Liver (tissue), 9 donors: Measurements from ENCODE around the gene COL21A1. TPM values are rescaled to one million over a fixed set of nuclear protein-coding genes. Genes with fewer than 3 reads are reported as not detected.

Experiments used
- DNase-seq: peaks from one replicate; pipeline ENCODE4 v3.0.0-alpha.2; 2017; ENCODE audit warnings: low spot score
- H3K27ac ChIP-seq, 2 donors: one replicate each; pipeline ENCODE4 v1.7.0; 2013; ENCODE audit warnings: inconsistent platforms in 2 of 2, low read length in 2 of 2, control low read depth in 1 of 2, low read depth in 1 of 2, mild to moderate bottlenecking in 1 of 2
- H3K27me3 ChIP-seq, 4 donors: one replicate each; pipeline versions ENCODE4 v1.6.1 to v1.7.0; 2013; ENCODE audit warnings: low read length in 3 of 4, inconsistent platforms in 1 of 4, mild to moderate bottlenecking in 1 of 4, moderate library complexity in 1 of 4; ENCODE audit not compliant: control insufficient read depth in 4 of 4, insufficient read depth in 4 of 4
- H3K36me3 ChIP-seq, 4 donors: one replicate each; pipeline versions ENCODE4 v1.6.1 to v1.7.0; 2013; ENCODE audit warnings: low read length in 3 of 4, mild to moderate bottlenecking in 3 of 4, low read depth in 1 of 4, moderate library complexity in 1 of 4; ENCODE audit not compliant: control insufficient read depth in 4 of 4, insufficient read depth in 3 of 4
- H3K4me1 ChIP-seq, 4 donors: one replicate each; pipeline versions ENCODE4 v1.6.1 to v1.7.0; 2013; ENCODE audit warnings: low read length in 3 of 4, mild to moderate bottlenecking in 3 of 4, moderate library complexity in 1 of 4; ENCODE audit not compliant: control insufficient read depth in 4 of 4, insufficient read depth in 4 of 4
- H3K4me3 ChIP-seq, 3 donors: one replicate each; pipeline versions ENCODE4 v1.6.1 to v1.7.0; 2013; ENCODE audit warnings: low read length in 3 of 3, control low read depth in 1 of 3, low read depth in 1 of 3, mild to moderate bottlenecking in 1 of 3
- H3K9ac ChIP-seq, 2 donors: one replicate each; pipeline ENCODE4 v1.7.0; 2013; ENCODE audit warnings: low read length in 2 of 2, mild to moderate bottlenecking in 2 of 2, moderate library complexity in 2 of 2, control low read depth in 1 of 2, low read depth in 1 of 2
- H3K9me3 ChIP-seq, 4 donors: one replicate each; pipeline versions ENCODE4 v1.6.1 to v1.7.0; 2013; ENCODE audit warnings: low read length in 3 of 4; ENCODE audit not compliant: control insufficient read depth in 4 of 4
- CTCF ChIP-seq: fragments of 150-350 bp; IDR thresholded peaks from 2 replicates; pipeline ENCODE4 v1.5.1; 2017; ENCODE audit warnings: improper control_type of control experiment, low read depth, low read length; ENCODE audit not compliant: missing input control
- EGR1 ChIP-seq, 2 donors: IDR thresholded peaks; 2 replicates each; pipeline ENCODE4 v1.6.1; 2016 to 2018; ENCODE audit warnings: antibody characterized with exemption in 2 of 2, low read depth in 2 of 2
- FOXA1 ChIP-seq: IDR thresholded peaks from 2 replicates; pipeline ENCODE4 v1.6.1; 2016; ENCODE audit warnings: antibody characterized with exemption
- FOXA2 ChIP-seq: IDR thresholded peaks from 2 replicates; pipeline ENCODE4 v1.6.1; 2016; ENCODE audit warnings: antibody characterized with exemption
- GABPA ChIP-seq, 2 donors: IDR thresholded peaks in 1 of 2; conservative IDR thresholded peaks in 1 of 2; 2 replicates each; pipeline ENCODE4 v1.6.1; 2016; ENCODE audit warnings: antibody characterized with exemption in 2 of 2, mild to moderate bottlenecking in 1 of 2, moderate library complexity in 1 of 2
- HNF4G ChIP-seq: IDR thresholded peaks from 2 replicates; pipeline ENCODE4 v1.6.1; 2016; ENCODE audit warnings: antibody characterized with exemption
- JUND ChIP-seq, 2 donors: IDR thresholded peaks; 2 replicates each; pipeline ENCODE4 v1.6.1; 2016; ENCODE audit warnings: antibody characterized with exemption in 2 of 2
- MAX ChIP-seq: IDR thresholded peaks from 2 replicates; pipeline ENCODE4 v1.6.1; 2016; ENCODE audit warnings: antibody characterized with exemption
- NR2F2 ChIP-seq: IDR thresholded peaks from 2 replicates; pipeline ENCODE4 v1.6.1; 2016; ENCODE audit warnings: antibody characterized with exemption
- RAD21 ChIP-seq, 2 donors: IDR thresholded peaks; 2 replicates each; pipeline ENCODE4 v1.6.1; 2016; ENCODE audit warnings: antibody characterized with exemption in 2 of 2, mild to moderate bottlenecking in 2 of 2
- REST ChIP-seq: IDR thresholded peaks from 2 replicates; pipeline ENCODE4 v1.6.1; 2016; ENCODE audit warnings: antibody characterized with exemption, mild to moderate bottlenecking
- RXRA ChIP-seq, 2 donors: IDR thresholded peaks; 2 replicates each; pipeline ENCODE4 v1.6.1; 2017 to 2018; ENCODE audit warnings: antibody characterized with exemption in 2 of 2, mild to moderate bottlenecking in 1 of 2
- SP1 ChIP-seq: IDR thresholded peaks from 2 replicates; pipeline ENCODE4 v1.6.1; 2018; ENCODE audit warnings: antibody characterized with exemption, mild to moderate bottlenecking
- TAF1 ChIP-seq: conservative IDR thresholded peaks from 2 replicates; pipeline ENCODE4 v1.6.1; 2016; ENCODE audit warnings: antibody characterized with exemption, mild to moderate bottlenecking
- YY1 ChIP-seq: IDR thresholded peaks from 2 replicates; pipeline ENCODE4 v1.6.1; 2016; ENCODE audit warnings: antibody characterized with exemption, mild to moderate bottlenecking
- ZBTB33 ChIP-seq: IDR thresholded peaks from 2 replicates; pipeline ENCODE4 v1.6.1; 2016; ENCODE audit warnings: antibody characterized with exemption
- polyA plus RNA-seq, 2 donors: library from polyadenylated mRNA; stranded (reverse) in 1 of 2; unstranded in 1 of 2; fragments of 200-250 nt in 1 of 2; fragments of >200 nt in 1 of 2; fragmentation: Nextera tagmentation in 1 of 2; extraction: Ambion mirVana in 1 of 2; gene quantifications; one replicate each; pipeline versions ENCODE4 v1.2.1 to v1.2.3, GENCODE V29; 2013 to 2015
- total RNA-seq, 2 donors: library from RNA; depleted of rRNA; stranded (reverse); fragments of >200 nt; gene quantifications; one replicate each; pipeline ENCODE4 v1.2.3, GENCODE V29; 2014
- donor health status: healthy.
- donor health status: healthy.
- donor health status: healthy.
- donor health status: healthy.
- donor health status: healthy.

COL21A1 gene
- total and polyA plus RNA-seq, 4 donors = 0.48 to 1.3 (median 0.52) TPM

GRCh38 chr6:56140090-56140489, 107.3 kb downstream of the COL21A1 start:
- Histone ChIP-seq H3K9me3 (no peaks in the 10 kb centered on the region), H3K4me1 (no peaks in the 10 kb centered on the region), H3K9ac (no peak overlapping the region), H3K36me3 (no peaks in the 10 kb centered on the region), H3K27me3 (no peaks in the 10 kb centered on the region), H3K27ac (no peak overlapping the region), H3K4me3 (no peak overlapping the region)
- DNase-seq = no peak
- TF ChIP-seq JUND (IDR thresholded peaks at IDR 0.05) (no peak), FOXA2 (no peak), MAX (no peak), SP1 (no peak), ZBTB33 (no peak), EGR1 (IDR thresholded peaks at IDR 0.05; ENCODE audit: low read depth in 2 of 2) (no peak), RXRA (IDR thresholded peaks at IDR 0.05) (no peak), CTCF (no peak), RAD21 (IDR thresholded peaks at IDR 0.05) (no peak), TAF1 (no peak), FOXA1 (no peak), REST (no peak)

GRCh38 chr6:56115715-56116114, 131.7 kb downstream of the COL21A1 start:
- no peak for DNase-seq
- H3K36me3 ChIP-seq = no peaks in the 10 kb centered on the region
- no peak overlapping the region for H3K4me3 ChIP-seq
- H3K27me3 ChIP-seq = no peaks in the 10 kb centered on the region
- no peak overlapping the region for H3K27ac ChIP-seq
- no peaks in the 10 kb centered on the region for H3K9me3 ChIP-seq
- no peak for TF ChIP-seq EGR1 (IDR thresholded peaks at IDR 0.05; ENCODE audit: low read depth in 2 of 2)
- TF ChIP-seq ZBTB33 = no peak
- TF ChIP-seq GABPA (IDR thresholded peaks at IDR 0.05 in 1 of 2, conservative IDR thresholded peaks at IDR 0.05 in 1 of 2) = no peak
- no peak for TF ChIP-seq RXRA (IDR thresholded peaks at IDR 0.05)
- no peak for TF ChIP-seq FOXA2
- no peak for TF ChIP-seq HNF4G
- no peak for TF ChIP-seq YY1
- TF ChIP-seq FOXA1 = no peak
- TF ChIP-seq NR2F2 = no peak
- no peak overlapping the region for H3K9ac ChIP-seq
- no peaks in the 10 kb centered on the region for H3K4me1 ChIP-seq
